SK-N-SH (cell line): ENCODE measurements around the gene COG4. TPM values are rescaled to one million over a fixed set of nuclear protein-coding genes. Genes with fewer than 3 reads are reported as not detected.

Experiments used
- CTCF ChIA-PET: fragments of 300-600, 350-600 bp; formaldehyde crosslinking; extraction: SDS; loops from one replicate; lab custom pipeline; 2021; lab: Yijun Ruan, JAX
- POLR2A ChIA-PET: fragments of 350-600 bp; sonication (Branson Sonifier 250); formaldehyde crosslinking; extraction: SDS; loops from one replicate; lab custom pipeline; 2020; ENCODE audit warnings: antibody characterized with exemption, inconsistent platforms; lab: Yijun Ruan, JAX
- DNase-seq: peaks from one replicate; pipeline ENCODE4 v3.0.0; 2012
- H2AFZ ChIP-seq: fragments of 200-600 bp; sonication (generic); 2 replicates; pipeline ENCODE4 v1.8.1; 2016; ENCODE audit warnings: antibody characterized with exemption, mild to moderate bottlenecking, low read depth
- H3F3A ChIP-seq: fragments of 200-600 bp; sonication (generic); replicated peaks from 2 replicates; pipeline ENCODE3; 2016; ENCODE audit warnings: antibody characterized with exemption, mild to moderate bottlenecking; ENCODE audit not compliant: insufficient read depth
- H3K27ac ChIP-seq, 2 experiments: fragments of 200-500 bp in 1 of 2; fragments of 200-600 bp in 1 of 2; sonication (Bioruptor generic) in 1 of 2; sonication (generic), shearing (Covaris generic) in 1 of 2; 2 replicates each; pipeline versions ENCODE4 v1.5.1 to v1.6.1; 2014 to 2016; ENCODE audit warnings: low read depth in 2 of 2, inconsistent platforms in 1 of 2, low read length in 1 of 2, mild to moderate bottlenecking in 1 of 2, mixed read lengths in 1 of 2
- H3K27me3 ChIP-seq: fragments of 200-600 bp; sonication (generic), shearing (Covaris generic); 2 replicates; pipeline ENCODE4 v1.6.1; 2016; ENCODE audit warnings: mixed run types; ENCODE audit not compliant: insufficient read depth
- H3K36me3 ChIP-seq, 2 experiments: fragments of 200-500 bp in 1 of 2; fragments of 200-600 bp in 1 of 2; sonication (Bioruptor generic) in 1 of 2; sonication (generic) in 1 of 2; replicated peaks in 1 of 2; 2 replicates each; pipeline versions ENCODE3 to v1.5.1; 2014 to 2016; ENCODE audit warnings: low read length in 1 of 2, mild to moderate bottlenecking in 1 of 2; ENCODE audit not compliant: insufficient read depth in 2 of 2, control insufficient read depth in 1 of 2
- H3K4me1 ChIP-seq, 2 experiments: fragments of 200-500 bp in 1 of 2; fragments of 200-600 bp in 1 of 2; sonication (Bioruptor generic) in 1 of 2; sonication (generic), shearing (Covaris generic) in 1 of 2; 2 replicates each; pipeline versions ENCODE4 v1.5.1 to v1.6.1; 2014 to 2016; ENCODE audit warnings: low read depth in 1 of 2, low read length in 1 of 2, mixed run types in 1 of 2; ENCODE audit not compliant: insufficient read depth in 2 of 2, control insufficient read depth in 1 of 2
- H3K4me2 ChIP-seq: fragments of 200-600 bp; sonication (generic), shearing (Covaris generic); 2 replicates; pipeline ENCODE4 v1.6.1; 2017; ENCODE audit warnings: mixed run types
- H3K4me3 ChIP-seq, 2 experiments: fragments of 200-500 bp in 1 of 2; fragments of 200-600 bp in 1 of 2; sonication (Bioruptor generic) in 1 of 2; sonication (generic), shearing (Covaris generic) in 1 of 2; 2 replicates each; pipeline versions ENCODE4 v1.5.1 to v1.8.1; 2014 to 2016; ENCODE audit warnings: low read depth in 2 of 2, inconsistent platforms in 1 of 2, low read length in 1 of 2, mild to moderate bottlenecking in 1 of 2, mixed read lengths in 1 of 2, moderate library complexity in 1 of 2
- H3K79me2 ChIP-seq: fragments of 200-600 bp; sonication (generic); 2 replicates; pipeline ENCODE4 v1.8.1; 2017; ENCODE audit warnings: mild to moderate bottlenecking; ENCODE audit not compliant: insufficient read depth
- H3K9ac ChIP-seq: fragments of 200-600 bp; sonication (generic); 2 replicates; pipeline ENCODE4 v1.6.1; 2017; ENCODE audit warnings: mixed run types
- H3K9me2 ChIP-seq: fragments of 200-600 bp; sonication (generic); 2 replicates; pipeline ENCODE4 v1.6.1; 2017; ENCODE audit warnings: mixed run types
- H3K9me3 ChIP-seq: fragments of 200-600 bp; sonication (generic); 2 replicates; pipeline ENCODE4 v1.6.1; 2017; ENCODE audit warnings: mixed run types, mild to moderate bottlenecking, moderate library complexity
- H4K20me1 ChIP-seq: fragments of 200-600 bp; sonication (generic); 2 replicates; pipeline ENCODE4 v1.6.1; 2017; ENCODE audit warnings: mild to moderate bottlenecking, mixed run types; ENCODE audit not compliant: insufficient read depth
- CHD2 ChIP-seq: fragments of 150-350 bp; IDR thresholded peaks from 2 replicates; pipeline ENCODE4 v1.6.1; 2018; ENCODE audit warnings: low read length; ENCODE audit not compliant: partially characterized antibody
- ELF1 ChIP-seq: IDR thresholded peaks from 2 replicates; pipeline ENCODE4 v1.4.0; 2012
- EP300 ChIP-seq, 2 experiments: IDR thresholded peaks; 2 replicates each; pipeline versions ENCODE4 v1.4.0 to v1.6.1; 2012; ENCODE audit warnings: borderline replicate concordance in 1 of 2, low read depth in 1 of 2, low read length in 1 of 2
- EZH2phosphoT487 ChIP-seq: fragments of 200-600 bp; sonication (generic); IDR thresholded peaks from 2 replicates; pipeline ENCODE4 v1.6.1; 2017; ENCODE audit warnings: low read depth, mixed run types, mild to moderate bottlenecking, antibody characterized with exemption, moderate library complexity, borderline replicate concordance
- FOSL2 ChIP-seq: IDR thresholded peaks from 2 replicates; pipeline ENCODE4 v1.4.0; 2012; ENCODE audit warnings: low read depth, mild to moderate bottlenecking, moderate library complexity, borderline replicate concordance
- FOXJ3 ChIP-seq: sonication (generic); formaldehyde crosslinking; IDR thresholded peaks from 2 replicates; pipeline ENCODE4 v1.5.1; 2020; ENCODE audit warnings: mild to moderate bottlenecking, missing genetic modification reagents
- FOXM1 ChIP-seq: IDR thresholded peaks from 2 replicates; pipeline ENCODE4 v1.4.0; 2012; ENCODE audit warnings: low read depth, mild to moderate bottlenecking
- GATA2 ChIP-seq: sonication (generic); formaldehyde crosslinking; IDR thresholded peaks from 2 replicates; pipeline ENCODE4 v1.5.0; 2020; ENCODE audit warnings: mild to moderate bottlenecking, missing genetic modification reagents
- JUND ChIP-seq: IDR thresholded peaks from 2 replicates; pipeline ENCODE4 v1.4.0; 2012
- MEF2A ChIP-seq: IDR thresholded peaks from 2 replicates; pipeline ENCODE4 v1.4.0; 2012; ENCODE audit warnings: low read depth, borderline replicate concordance
- RAD21 ChIP-seq: IDR thresholded peaks from 2 replicates; pipeline ENCODE4 v1.6.1; 2012; ENCODE audit warnings: mild to moderate bottlenecking, low read length
- RCOR1 ChIP-seq: fragments of 150-350 bp; IDR thresholded peaks from 2 replicates; pipeline ENCODE4 v1.6.1; 2017; ENCODE audit warnings: antibody characterized with exemption, low read length
- RXRA ChIP-seq: IDR thresholded peaks from 2 replicates; pipeline ENCODE4 v1.4.0; 2012; ENCODE audit warnings: low read depth, mild to moderate bottlenecking, borderline replicate concordance
- SIN3A ChIP-seq: IDR thresholded peaks from 2 replicates; pipeline ENCODE4 v1.6.1; 2012; ENCODE audit warnings: low read depth, mild to moderate bottlenecking, low read length, moderate library complexity, borderline replicate concordance
- SMC3 ChIP-seq: IDR thresholded peaks from 2 replicates; pipeline ENCODE4 v1.6.1; 2012; ENCODE audit warnings: low read depth, low read length, improper control_type of control experiment
- TAF1 ChIP-seq: IDR thresholded peaks from 2 replicates; pipeline ENCODE4 v1.6.1; 2012; ENCODE audit warnings: low read depth, mild to moderate bottlenecking, low read length, moderate library complexity, borderline replicate concordance
- TEAD4 ChIP-seq: IDR thresholded peaks from 2 replicates; pipeline ENCODE4 v1.4.0; 2012; ENCODE audit warnings: mild to moderate bottlenecking, borderline replicate concordance; ENCODE audit not compliant: insufficient read depth
- WGBS: methylation state at CpG from one replicate; pipeline ENCODE4 v1.1.6; 2017; ENCODE audit warnings: low lambda C conversion rate; 5-methylcytosine and 5-hydroxymethylcytosine counted together
- polyA plus RNA-seq, 3 experiments: library from polyadenylated mRNA; depleted of rRNA; stranded (reverse); fragments of >200 nt; gene quantifications; 2 replicates each; pipeline ENCODE4 v1.2.3, GENCODE V29; 2012
- TF ChIP-seq, protein P1 (sequence below): fragments of 150-350 bp; IDR thresholded peaks from 2 replicates; pipeline ENCODE4 v1.6.1; 2016; ENCODE audit warnings: mild to moderate bottlenecking, low read depth, low read length
- TF ChIP-seq, protein P2 (sequence below): fragments of 200-600 bp; sonication (generic); IDR thresholded peaks from 2 replicates; pipeline ENCODE4 v1.6.1; 2017; ENCODE audit warnings: antibody characterized with exemption, mild to moderate bottlenecking, moderate library complexity

COG4 gene
- polyA plus RNA-seq, 1 of the 3 experiments (the other 2 are of a cell fraction), result 54.4 TPM

DNA sequence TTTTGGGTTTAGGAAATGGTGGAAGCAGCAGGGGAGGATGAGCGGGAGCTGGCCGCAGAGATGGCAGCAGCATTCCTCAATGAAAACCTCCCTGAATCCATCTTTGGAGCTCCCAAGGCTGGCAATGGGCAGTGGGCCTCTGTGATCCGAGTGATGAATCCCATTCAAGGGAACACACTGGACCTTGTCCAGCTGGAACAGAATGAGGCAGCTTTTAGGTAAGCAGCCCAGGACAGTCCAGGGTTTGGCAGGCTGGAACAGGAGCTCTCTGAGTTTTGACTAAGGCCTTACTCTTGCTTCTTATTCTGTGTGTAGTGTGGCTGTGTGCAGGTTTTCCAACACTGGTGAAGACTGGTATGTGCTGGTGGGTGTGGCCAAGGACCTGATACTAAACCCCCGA lies 41.7 kb upstream of the COG4 start:
- H2AFZ ChIP-seq, result no peak overlapping the region
- no peak overlapping the region for H3K9ac ChIP-seq
- H3K4me1 ChIP-seq, result no peaks in the 10 kb centered on the region
- POLR2A ChIA-PET, result interaction anchor here (0.6 kb wide), 1 partner anchor 21 kb away, joined by 5 read pairs; no protein-coding TSS in a partner anchor
- H3K9me2 ChIP-seq, result no peaks in the 10 kb centered on the region
- H3K27ac ChIP-seq, result no peak overlapping the region
- no peak for TF ChIP-seq GATA2
- TF ChIP-seq FOXM1, result no peak
- no peak for TF ChIP-seq JUND
- TF ChIP-seq, protein P1, sequence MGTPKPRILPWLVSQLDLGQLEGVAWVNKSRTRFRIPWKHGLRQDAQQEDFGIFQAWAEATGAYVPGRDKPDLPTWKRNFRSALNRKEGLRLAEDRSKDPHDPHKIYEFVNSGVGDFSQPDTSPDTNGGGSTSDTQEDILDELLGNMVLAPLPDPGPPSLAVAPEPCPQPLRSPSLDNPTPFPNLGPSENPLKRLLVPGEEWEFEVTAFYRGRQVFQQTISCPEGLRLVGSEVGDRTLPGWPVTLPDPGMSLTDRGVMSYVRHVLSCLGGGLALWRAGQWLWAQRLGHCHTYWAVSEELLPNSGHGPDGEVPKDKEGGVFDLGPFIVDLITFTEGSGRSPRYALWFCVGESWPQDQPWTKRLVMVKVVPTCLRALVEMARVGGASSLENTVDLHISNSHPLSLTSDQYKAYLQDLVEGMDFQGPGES, result no peak
- no peak for TF ChIP-seq SIN3A
- TF ChIP-seq RXRA, result no peak
- no peak for TF ChIP-seq FOSL2
- TF ChIP-seq CHD2, result no peak
- TF ChIP-seq EZH2phosphoT487, result no peak
- no peak for TF ChIP-seq TEAD4
- TF ChIP-seq RAD21, result no peak
- TF ChIP-seq TAF1, result no peak
- no peak for TF ChIP-seq ELF1
- no peak for TF ChIP-seq SMC3
- no peak for TF ChIP-seq RCOR1
- TF ChIP-seq FOXJ3 (CRISPR knock-in tag), result no peak
- TF ChIP-seq EP300 (IDR thresholded peaks at IDR 0.05; ENCODE audit: borderline replicate concordance in 1 of 2, low read depth in 1 of 2, low read length in 1 of 2), result no peak
- H3K4me3 ChIP-seq, result no peak overlapping the region
- H3K4me2 ChIP-seq, result no peak overlapping the region
- 89% methylated on average over 4 of the region's 4 CpGs for WGBS
- peaks cover 87 to 91% of the 10 kb centered on the region in 2 experiments for H3K36me3 ChIP-seq
- no peaks in the 10 kb centered on the region for H4K20me1 ChIP-seq
- peaks cover 36% of the 10 kb centered on the region for H3K79me2 ChIP-seq
- CTCF ChIA-PET, result interaction anchor here (0.6 to 2.2 kb wide), 4 partner anchors 14 to 206 kb away, joined by 3 to 9 read pairs (median 4); no protein-coding TSS in a partner anchor
- peaks cover 14% of the 10 kb centered on the region for H3F3A ChIP-seq
- DNase-seq, result no peak
- H3K27me3 ChIP-seq, result no peaks in the 10 kb centered on the region
- H3K9me3 ChIP-seq, result no peaks in the 10 kb centered on the region

DNA sequence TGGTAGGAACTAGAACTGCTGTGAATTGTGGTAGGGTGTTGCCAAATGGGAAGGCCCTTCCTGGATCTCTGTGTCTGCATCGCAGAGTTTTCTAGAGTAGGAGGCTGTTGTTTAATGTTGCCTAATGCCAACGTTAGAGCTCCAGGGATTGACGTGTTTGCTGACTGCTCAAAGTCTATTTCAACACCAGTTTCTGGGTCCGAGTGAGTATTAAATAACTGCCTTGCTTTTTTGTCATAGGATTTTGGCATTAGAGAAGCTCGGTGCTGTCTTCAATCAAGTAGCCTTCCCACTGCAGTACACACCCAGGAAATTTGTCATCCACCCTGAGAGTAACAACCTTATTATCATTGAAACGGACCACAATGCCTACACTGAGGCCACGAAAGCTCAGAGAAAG lies 40.3 kb upstream of the COG4 start:
- no peak for DNase-seq
- Histone ChIP-seq H3F3A (peaks cover 16% of the 10 kb centered on the region), H3K4me3 (no peak overlapping the region), H3K9ac (no peak overlapping the region), H3K36me3 (peaks cover 82 to 90% of the 10 kb centered on the region in 2 experiments), H3K9me2 (no peaks in the 10 kb centered on the region), H4K20me1 (no peaks in the 10 kb centered on the region), H2AFZ (no peak overlapping the region), H3K79me2 (peaks cover 35% of the 10 kb centered on the region), H3K4me1 (no peaks in the 10 kb centered on the region), H3K9me3 (no peaks in the 10 kb centered on the region), H3K27me3 (no peaks in the 10 kb centered on the region), H3K4me2 (no peak overlapping the region), H3K27ac (no peak overlapping the region)
- 89% methylated on average over 7 of the region's 7 CpGs for WGBS
- ChIA-PET POLR2A (no interaction called here), CTCF (interaction anchor here (2.2 kb wide), 1 partner anchor 207 kb away, joined by 9 read pairs; no protein-coding TSS in a partner anchor)
- TF ChIP-seq SMC3 (no peak), TEAD4 (no peak), RCOR1 (no peak), MEF2A (no peak), FOXM1 (no peak), RAD21 (no peak), FOSL2 (no peak)
- TF ChIP-seq, protein P1, result no peak
- TF ChIP-seq, protein P2, sequence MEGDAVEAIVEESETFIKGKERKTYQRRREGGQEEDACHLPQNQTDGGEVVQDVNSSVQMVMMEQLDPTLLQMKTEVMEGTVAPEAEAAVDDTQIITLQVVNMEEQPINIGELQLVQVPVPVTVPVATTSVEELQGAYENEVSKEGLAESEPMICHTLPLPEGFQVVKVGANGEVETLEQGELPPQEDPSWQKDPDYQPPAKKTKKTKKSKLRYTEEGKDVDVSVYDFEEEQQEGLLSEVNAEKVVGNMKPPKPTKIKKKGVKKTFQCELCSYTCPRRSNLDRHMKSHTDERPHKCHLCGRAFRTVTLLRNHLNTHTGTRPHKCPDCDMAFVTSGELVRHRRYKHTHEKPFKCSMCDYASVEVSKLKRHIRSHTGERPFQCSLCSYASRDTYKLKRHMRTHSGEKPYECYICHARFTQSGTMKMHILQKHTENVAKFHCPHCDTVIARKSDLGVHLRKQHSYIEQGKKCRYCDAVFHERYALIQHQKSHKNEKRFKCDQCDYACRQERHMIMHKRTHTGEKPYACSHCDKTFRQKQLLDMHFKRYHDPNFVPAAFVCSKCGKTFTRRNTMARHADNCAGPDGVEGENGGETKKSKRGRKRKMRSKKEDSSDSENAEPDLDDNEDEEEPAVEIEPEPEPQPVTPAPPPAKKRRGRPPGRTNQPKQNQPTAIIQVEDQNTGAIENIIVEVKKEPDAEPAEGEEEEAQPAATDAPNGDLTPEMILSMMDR, result no peak
